ENCODE data around the gene TRPM6.

- TF ChIP-seq, protein P1, sequence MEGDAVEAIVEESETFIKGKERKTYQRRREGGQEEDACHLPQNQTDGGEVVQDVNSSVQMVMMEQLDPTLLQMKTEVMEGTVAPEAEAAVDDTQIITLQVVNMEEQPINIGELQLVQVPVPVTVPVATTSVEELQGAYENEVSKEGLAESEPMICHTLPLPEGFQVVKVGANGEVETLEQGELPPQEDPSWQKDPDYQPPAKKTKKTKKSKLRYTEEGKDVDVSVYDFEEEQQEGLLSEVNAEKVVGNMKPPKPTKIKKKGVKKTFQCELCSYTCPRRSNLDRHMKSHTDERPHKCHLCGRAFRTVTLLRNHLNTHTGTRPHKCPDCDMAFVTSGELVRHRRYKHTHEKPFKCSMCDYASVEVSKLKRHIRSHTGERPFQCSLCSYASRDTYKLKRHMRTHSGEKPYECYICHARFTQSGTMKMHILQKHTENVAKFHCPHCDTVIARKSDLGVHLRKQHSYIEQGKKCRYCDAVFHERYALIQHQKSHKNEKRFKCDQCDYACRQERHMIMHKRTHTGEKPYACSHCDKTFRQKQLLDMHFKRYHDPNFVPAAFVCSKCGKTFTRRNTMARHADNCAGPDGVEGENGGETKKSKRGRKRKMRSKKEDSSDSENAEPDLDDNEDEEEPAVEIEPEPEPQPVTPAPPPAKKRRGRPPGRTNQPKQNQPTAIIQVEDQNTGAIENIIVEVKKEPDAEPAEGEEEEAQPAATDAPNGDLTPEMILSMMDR (IDR thresholded peaks at IDR 0.05; ENCODE audit: borderline replicate concordance, extremely low read depth, low read length, poor library complexity, severe bottlenecking) = no peak
- TF ChIP-seq EZH2 (IDR thresholded peaks at IDR 0.05; ENCODE audit: borderline replicate concordance, low read depth, low read length, severe bottlenecking) = no peak
These were observed 41.0 kb downstream of the TRPM6 start for GRCh38 chr9:74846766-74847165.
